Measurements from ENCODE around the gene GBX1.

Gene GBX1

DNA sequence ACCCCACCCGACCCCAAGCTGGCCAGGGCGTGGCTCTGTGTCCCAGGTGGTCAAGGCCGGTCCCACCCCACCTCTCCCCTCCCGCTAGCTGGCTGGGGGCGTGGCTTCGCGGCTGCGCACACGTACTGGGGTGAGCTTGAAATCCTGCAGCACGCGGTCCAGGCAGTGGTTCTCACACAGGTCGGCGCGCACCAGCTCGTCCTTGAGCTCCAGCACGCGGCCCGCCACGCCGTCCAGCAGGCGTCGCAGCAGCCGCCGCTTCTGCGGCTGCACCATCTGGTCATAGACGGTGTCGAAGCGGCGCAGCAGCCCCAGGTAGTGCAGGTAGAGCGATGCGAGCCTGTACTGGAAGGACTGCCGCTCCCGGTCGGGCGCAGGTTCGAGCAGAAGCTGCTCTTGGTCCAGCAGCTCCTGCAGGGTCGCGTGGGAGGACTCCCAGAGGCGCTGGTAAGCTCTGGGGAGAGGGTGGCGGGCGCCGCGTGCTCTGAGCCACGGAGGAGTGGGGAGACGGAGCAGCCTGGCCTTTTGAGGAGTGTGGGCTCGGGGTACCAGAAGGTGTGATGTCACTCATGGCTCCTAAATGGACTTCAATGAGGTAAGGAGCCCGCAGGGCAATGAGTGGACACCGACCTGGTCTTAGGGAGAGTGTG, 37.0 kb upstream of the GBX1 start:
- in situ Hi-C loops (cut with HindIII; ENCODE audit: low sequenced_read_pairs): loop anchor here (5.0 kb wide), 1 partner anchor 37 kb away; the partner anchor contains the start of gene GBX1
- DNase-seq (ENCODE audit: low read depth): no peak
- no peak overlapping the region for H3K4me3 ChIP-seq (ENCODE audit: low read depth, low read length)
- TF ChIP-seq, protein P1, sequence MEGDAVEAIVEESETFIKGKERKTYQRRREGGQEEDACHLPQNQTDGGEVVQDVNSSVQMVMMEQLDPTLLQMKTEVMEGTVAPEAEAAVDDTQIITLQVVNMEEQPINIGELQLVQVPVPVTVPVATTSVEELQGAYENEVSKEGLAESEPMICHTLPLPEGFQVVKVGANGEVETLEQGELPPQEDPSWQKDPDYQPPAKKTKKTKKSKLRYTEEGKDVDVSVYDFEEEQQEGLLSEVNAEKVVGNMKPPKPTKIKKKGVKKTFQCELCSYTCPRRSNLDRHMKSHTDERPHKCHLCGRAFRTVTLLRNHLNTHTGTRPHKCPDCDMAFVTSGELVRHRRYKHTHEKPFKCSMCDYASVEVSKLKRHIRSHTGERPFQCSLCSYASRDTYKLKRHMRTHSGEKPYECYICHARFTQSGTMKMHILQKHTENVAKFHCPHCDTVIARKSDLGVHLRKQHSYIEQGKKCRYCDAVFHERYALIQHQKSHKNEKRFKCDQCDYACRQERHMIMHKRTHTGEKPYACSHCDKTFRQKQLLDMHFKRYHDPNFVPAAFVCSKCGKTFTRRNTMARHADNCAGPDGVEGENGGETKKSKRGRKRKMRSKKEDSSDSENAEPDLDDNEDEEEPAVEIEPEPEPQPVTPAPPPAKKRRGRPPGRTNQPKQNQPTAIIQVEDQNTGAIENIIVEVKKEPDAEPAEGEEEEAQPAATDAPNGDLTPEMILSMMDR (IDR thresholded peaks at IDR 0.05; ENCODE audit: low read depth, low read length, missing control alignments): no peak

DNA sequence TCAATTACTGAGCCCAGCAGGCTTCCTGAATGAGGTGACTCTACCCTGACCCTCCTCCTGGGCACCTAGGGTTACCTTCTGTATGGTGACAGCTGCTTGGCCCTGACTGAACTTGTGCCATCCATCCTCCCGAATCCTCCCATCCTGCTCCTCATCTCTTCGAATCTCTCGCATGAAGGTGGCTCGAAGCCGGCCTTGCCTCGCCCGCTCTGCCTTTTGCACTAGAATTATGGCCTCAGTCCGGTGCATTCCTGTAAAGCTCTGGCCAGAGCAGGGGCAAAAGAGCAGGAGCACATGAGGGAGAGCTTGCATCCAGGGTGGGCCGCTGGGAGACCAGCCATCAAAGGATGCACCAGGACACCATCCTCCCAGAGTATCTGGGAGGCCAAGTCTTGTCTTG, 35.3 kb upstream of the GBX1 start:
- in situ Hi-C loops (cut with HindIII; ENCODE audit: low sequenced_read_pairs): no loop called here
- no peak for DNase-seq (ENCODE audit: low read depth)
- TF ChIP-seq, protein P1 (IDR thresholded peaks at IDR 0.05; ENCODE audit: low read depth, low read length, missing control alignments): no peak
- no peak overlapping the region for H3K4me3 ChIP-seq (ENCODE audit: low read depth, low read length)

DNA sequence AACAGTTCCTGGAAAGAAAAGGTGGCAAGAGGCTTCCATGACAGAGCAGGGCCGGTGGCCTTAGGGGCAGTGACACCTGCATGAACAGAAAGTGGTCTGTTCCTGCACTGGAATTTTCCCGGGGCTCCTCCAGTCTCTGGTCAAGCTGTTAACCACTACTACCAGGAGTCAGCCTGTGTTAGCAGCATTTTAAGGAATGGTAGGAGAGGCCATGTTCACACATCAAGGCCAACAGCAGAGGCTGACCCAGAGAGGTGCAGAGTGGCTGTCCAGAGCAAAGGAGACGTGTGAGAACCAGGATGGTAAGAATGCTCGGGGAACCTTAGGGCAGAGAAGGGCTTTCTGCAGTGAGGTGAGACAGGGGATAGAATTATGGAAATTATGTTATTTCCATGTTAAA, 34.3 kb upstream of the GBX1 start:
- H3K4me3 ChIP-seq (ENCODE audit: low read depth, low read length): no peak overlapping the region
- in situ Hi-C loops (cut with HindIII; ENCODE audit: low sequenced_read_pairs): no loop called here
- TF ChIP-seq, protein P1 (IDR thresholded peaks at IDR 0.05; ENCODE audit: low read depth, low read length, missing control alignments): no peak
- DNase-seq (ENCODE audit: low read depth): no peak

DNA sequence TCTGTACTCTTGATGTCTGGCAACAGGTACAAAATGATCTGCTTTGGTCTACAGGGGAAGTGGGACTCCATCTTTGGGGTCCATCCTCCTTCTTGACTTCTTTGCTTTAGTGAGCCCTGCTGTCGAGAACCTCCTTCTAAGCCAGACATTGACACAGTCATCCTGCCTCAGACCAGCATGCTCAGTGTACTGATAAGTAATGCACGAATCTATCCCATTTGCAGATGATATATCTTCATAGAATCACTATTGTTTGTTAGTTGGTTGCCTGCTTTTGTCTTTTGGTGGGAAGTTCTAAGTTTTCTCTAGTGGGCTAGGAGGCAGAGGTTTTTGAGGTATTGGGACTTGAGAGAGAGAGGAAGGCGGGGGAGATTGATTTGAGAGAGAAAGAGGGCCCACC, 33.9 kb upstream of the GBX1 start:
- TF ChIP-seq, protein P1 (IDR thresholded peaks at IDR 0.05; ENCODE audit: low read depth, low read length, missing control alignments): no peak
- no peak for DNase-seq (ENCODE audit: low read depth)
- in situ Hi-C loops (cut with HindIII; ENCODE audit: low sequenced_read_pairs): no loop called here
- no peak overlapping the region for H3K4me3 ChIP-seq (ENCODE audit: low read depth, low read length)

DNA sequence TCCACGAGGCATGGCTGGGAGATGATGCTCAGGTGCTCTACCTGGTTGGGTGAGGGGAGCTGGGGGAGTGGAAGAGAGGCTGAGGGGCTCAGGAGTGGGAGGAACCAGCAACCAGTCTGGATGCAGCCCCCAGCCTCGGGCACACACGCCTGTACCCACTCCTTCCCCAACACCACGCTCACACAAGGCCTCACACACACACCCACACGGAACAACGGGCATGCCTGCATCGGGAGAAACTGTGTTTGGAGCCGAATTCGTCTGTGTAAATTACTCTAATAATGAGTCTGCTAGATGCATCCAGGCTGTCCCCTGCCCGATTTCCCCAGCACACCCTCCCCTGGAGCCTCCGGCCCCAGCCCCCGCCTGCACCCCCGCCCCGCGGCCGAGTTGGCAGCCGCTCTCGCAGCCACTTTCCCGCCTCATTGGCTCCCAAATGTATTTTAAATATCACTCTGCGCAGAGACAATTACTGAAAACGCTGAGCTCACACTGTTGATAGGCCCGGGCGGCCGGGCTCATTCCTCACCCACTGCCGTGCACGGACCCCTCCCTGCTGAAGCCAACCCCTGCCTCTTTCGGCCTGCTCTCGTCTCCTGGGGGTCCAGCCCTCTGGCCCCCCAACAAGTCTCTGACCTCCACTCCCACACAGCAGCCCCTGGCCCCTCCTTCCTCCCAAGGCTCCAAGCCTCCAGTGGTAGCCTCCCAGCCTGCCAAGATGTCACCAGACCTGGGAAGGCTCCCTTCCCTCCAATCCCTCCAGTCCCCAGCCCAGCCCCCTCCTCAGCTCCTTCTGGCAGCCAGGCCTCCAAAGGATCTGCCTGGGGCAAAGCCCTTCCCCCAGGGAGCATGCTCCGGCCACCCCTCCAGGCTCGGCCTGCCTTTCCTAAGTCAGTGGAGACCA, 31.7 kb upstream of the GBX1 start:
- TF ChIP-seq, protein P1 (IDR thresholded peaks at IDR 0.05; ENCODE audit: low read depth, low read length, missing control alignments): no peak
- in situ Hi-C loops (cut with HindIII; ENCODE audit: low sequenced_read_pairs): no loop called here
- no peak overlapping the region for H3K4me3 ChIP-seq (ENCODE audit: low read depth, low read length)
- no peak for DNase-seq (ENCODE audit: low read depth)

DNA sequence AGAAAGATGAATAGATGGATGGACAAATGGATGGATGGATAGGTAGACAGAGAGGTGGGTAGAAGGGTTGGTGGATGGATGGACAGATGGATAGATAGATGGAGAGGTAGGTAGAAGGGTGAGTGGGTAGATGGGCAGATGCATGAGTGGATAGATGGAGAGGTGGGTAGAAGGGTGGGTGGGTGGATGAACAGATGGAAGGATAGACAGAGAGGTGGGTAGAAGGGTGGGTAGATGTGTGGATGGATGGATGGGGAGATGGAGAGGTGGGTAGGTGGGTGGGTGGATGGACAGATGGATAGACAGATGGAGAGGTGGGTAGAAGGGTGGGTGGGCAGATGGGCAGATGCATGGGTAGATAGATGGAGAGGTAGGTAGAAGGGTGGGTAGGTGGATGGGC, 30.4 kb upstream of the GBX1 start:
- TF ChIP-seq, protein P1 (IDR thresholded peaks at IDR 0.05; ENCODE audit: low read depth, low read length, missing control alignments): no peak
- in situ Hi-C loops (cut with HindIII; ENCODE audit: low sequenced_read_pairs): no loop called here
- no peak overlapping the region for H3K4me3 ChIP-seq (ENCODE audit: low read depth, low read length)
- no peak for DNase-seq (ENCODE audit: low read depth)

Measured in astrocyte of the cerebellum (primary cell).